ENCODE results near the gene OR2T11. TPM values are rescaled to one million over a fixed set of nuclear protein-coding genes. Genes with fewer than 3 reads are reported as not detected.

The OR2T11 gene
- total RNA-seq, 4 donors from 2014 or later: not detected

DNA sequence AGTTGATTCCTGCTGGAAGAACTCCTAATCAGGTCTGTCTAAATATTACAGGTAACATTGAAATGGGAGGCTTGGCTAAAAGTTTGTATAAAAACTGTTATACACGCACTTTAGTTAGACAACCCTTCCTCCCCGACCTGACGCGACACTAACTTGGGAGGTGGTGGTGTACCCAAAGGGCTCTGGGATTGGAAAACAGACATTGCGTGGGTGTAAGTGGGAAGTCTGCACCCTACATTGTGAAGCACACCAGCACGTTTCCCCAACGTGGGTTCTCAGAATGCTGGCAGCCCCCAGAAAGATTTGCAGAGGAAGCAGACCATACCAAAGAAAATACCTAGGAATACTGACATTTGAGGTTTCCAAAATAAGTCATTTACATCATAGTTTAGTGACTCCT is 16.8 kb downstream of the OR2T11 start:
- Histone ChIP-seq H3K4me3 (no peak overlapping the region), H3K9me3 (no peaks in the 10 kb centered on the region), H3K36me3 (no peaks in the 10 kb centered on the region), H3K27me3 (no peaks in the 10 kb centered on the region), H3K4me1 (no peaks in the 10 kb centered on the region), H3K27ac (replicated peaks in 1 of 4) (no peak overlapping the region)
- intact Hi-C loops (cut with DNase I): loop anchor here (2.0 kb wide), 1 partner anchor 189 kb away; no protein-coding TSS in a partner anchor
- TF ChIP-seq POLR2AphosphoS5 (IDR thresholded peaks at IDR 0.05): no peak
- TF ChIP-seq, protein P1, sequence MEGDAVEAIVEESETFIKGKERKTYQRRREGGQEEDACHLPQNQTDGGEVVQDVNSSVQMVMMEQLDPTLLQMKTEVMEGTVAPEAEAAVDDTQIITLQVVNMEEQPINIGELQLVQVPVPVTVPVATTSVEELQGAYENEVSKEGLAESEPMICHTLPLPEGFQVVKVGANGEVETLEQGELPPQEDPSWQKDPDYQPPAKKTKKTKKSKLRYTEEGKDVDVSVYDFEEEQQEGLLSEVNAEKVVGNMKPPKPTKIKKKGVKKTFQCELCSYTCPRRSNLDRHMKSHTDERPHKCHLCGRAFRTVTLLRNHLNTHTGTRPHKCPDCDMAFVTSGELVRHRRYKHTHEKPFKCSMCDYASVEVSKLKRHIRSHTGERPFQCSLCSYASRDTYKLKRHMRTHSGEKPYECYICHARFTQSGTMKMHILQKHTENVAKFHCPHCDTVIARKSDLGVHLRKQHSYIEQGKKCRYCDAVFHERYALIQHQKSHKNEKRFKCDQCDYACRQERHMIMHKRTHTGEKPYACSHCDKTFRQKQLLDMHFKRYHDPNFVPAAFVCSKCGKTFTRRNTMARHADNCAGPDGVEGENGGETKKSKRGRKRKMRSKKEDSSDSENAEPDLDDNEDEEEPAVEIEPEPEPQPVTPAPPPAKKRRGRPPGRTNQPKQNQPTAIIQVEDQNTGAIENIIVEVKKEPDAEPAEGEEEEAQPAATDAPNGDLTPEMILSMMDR (IDR thresholded peaks at IDR 0.05): no peak
- TF ChIP-seq POLR2A (IDR thresholded peaks at IDR 0.05; ENCODE audit: low read depth): no peak
- no peak for TF ChIP-seq EP300 (IDR thresholded peaks at IDR 0.05)
- WGBS: 75% methylated on average over 7 of the region's 7 CpGs
- DNase-seq (ENCODE audit: extremely low spot score): no peak

- TF ChIP-seq POLR2AphosphoS5 (IDR thresholded peaks at IDR 0.05): no peak
- no peaks in the 10 kb centered on the region for H3K27me3 ChIP-seq
- H3K9me3 ChIP-seq: no peaks in the 10 kb centered on the region
- WGBS: 77% methylated on average over 1 of the region's 1 CpG
- intact Hi-C loops (cut with DNase I): no loop called here
- no peaks in the 10 kb centered on the region for H3K36me3 ChIP-seq
- no peak overlapping the region for H3K27ac ChIP-seq (replicated peaks in 1 of 4)
- no peak for DNase-seq (ENCODE audit: extremely low spot score)
- H3K4me1 ChIP-seq: no peaks in the 10 kb centered on the region
- H3K4me3 ChIP-seq: no peak overlapping the region
These were observed 21.1 kb downstream of the OR2T11 start for GRCh38 chr1:248613742-248614141.

DNA sequence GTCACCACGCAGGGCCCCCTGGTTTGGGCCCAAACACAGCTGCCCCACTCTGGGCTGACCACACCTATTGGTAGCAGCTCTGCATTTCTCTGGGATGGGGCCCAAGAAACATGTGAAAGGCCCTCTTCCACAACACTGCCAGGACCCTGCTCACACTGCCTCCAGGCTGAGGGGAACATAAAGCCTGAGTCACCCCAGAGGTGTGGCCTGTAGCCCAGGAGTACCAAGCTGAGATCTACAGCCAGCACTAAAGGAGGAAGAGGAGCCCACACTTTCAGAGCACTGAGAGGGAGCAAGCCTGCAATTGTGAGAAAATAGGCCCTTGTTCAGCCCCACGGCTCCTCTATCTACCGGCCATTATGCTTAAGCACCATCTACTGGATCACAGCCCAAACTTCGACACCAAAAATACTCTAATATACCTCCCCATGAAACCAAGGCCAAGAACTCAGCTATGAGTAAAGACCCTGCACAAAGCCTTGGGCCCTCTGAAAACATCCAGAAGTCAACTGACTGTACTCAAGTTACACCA is 22.9 kb downstream of the OR2T11 start:
- WGBS: 78% methylated on average over 4 of the region's 4 CpGs
- no peaks in the 10 kb centered on the region for H3K36me3 ChIP-seq
- H3K4me1 ChIP-seq: no peaks in the 10 kb centered on the region
- H3K4me3 ChIP-seq: no peak overlapping the region
- DNase-seq (ENCODE audit: extremely low spot score): no peak
- no peaks in the 10 kb centered on the region for H3K27me3 ChIP-seq
- H3K9me3 ChIP-seq: no peaks in the 10 kb centered on the region
- intact Hi-C loops (cut with DNase I): no loop called here
- TF ChIP-seq, protein P1 (IDR thresholded peaks at IDR 0.05): no peak
- no peak for TF ChIP-seq POLR2A (IDR thresholded peaks at IDR 0.05; ENCODE audit: low read depth)
- no peak for TF ChIP-seq POLR2AphosphoS5 (IDR thresholded peaks at IDR 0.05)
- no peak for TF ChIP-seq EP300 (IDR thresholded peaks at IDR 0.05)
- H3K27ac ChIP-seq (replicated peaks in 1 of 4): no peak overlapping the region

DNA sequence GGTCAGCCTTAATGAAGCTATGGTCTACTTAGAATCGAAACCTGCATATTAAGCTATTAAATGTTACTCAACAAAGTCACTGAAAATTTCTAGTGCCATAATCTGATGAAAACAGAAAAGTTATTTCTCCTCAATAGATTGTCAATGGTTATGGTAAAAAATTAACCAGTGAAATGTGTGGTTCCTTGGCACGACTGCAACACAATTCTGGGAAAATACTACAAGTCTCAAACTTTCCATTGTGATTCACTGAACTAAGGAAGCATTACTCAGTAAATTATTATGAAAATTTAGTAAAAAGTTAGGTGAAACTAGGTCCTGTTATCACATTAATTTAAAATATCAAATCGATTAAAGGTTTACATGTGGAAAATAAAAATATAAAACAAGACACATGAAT is 24.6 kb downstream of the OR2T11 start:
- H3K27ac ChIP-seq (replicated peaks in 1 of 4): no peak overlapping the region
- H3K4me3 ChIP-seq: no peak overlapping the region
- H3K27me3 ChIP-seq: no peaks in the 10 kb centered on the region
- H3K4me1 ChIP-seq: no peaks in the 10 kb centered on the region
- no peaks in the 10 kb centered on the region for H3K9me3 ChIP-seq
- DNase-seq (ENCODE audit: extremely low spot score): no peak
- no peak for TF ChIP-seq EP300 (IDR thresholded peaks at IDR 0.05)
- TF ChIP-seq, protein P1 (IDR thresholded peaks at IDR 0.05): no peak
- TF ChIP-seq POLR2A (IDR thresholded peaks at IDR 0.05; ENCODE audit: low read depth): no peak
- TF ChIP-seq POLR2AphosphoS5 (IDR thresholded peaks at IDR 0.05): no peak
- 49% methylated on average over 3 of the region's 3 CpGs for WGBS
- no peaks in the 10 kb centered on the region for H3K36me3 ChIP-seq
- intact Hi-C loops (cut with DNase I): no loop called here

DNA sequence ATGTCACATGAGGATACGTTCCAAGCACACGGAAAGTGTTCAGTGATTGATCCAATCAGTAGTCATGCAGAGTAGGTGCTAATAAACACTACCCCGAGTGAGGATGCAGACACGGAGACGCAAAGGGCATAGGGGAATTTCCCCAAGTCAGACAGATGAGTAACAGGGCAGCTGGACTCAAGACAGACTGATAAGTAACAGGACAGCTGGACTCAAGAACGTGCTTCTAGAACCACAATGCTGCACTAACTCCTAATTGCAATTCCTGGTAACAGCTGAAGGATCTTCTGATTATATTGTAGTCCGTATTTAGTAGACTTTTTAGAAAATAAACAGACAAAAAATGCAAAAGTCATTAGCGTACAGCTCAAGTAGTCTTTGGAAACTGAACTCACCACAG is 35.5 kb downstream of the OR2T11 start:
- intact Hi-C loops (cut with DNase I): no loop called here
- Histone ChIP-seq H3K27ac (replicated peaks in 1 of 4) (no peak overlapping the region), H3K4me1 (no peaks in the 10 kb centered on the region), H3K27me3 (no peaks in the 10 kb centered on the region), H3K9me3 (no peaks in the 10 kb centered on the region), H3K36me3 (no peaks in the 10 kb centered on the region), H3K4me3 (no peak overlapping the region)
- TF ChIP-seq, protein P1 (IDR thresholded peaks at IDR 0.05): no peak
- TF ChIP-seq POLR2AphosphoS5 (IDR thresholded peaks at IDR 0.05): no peak
- no peak for TF ChIP-seq POLR2A (IDR thresholded peaks at IDR 0.05; ENCODE audit: low read depth)
- TF ChIP-seq EP300 (IDR thresholded peaks at IDR 0.05): no peak
- DNase-seq (ENCODE audit: extremely low spot score): no peak
- WGBS: 69% methylated on average over 8 of the region's 8 CpGs

All from esophagus muscularis mucosa (tissue), 4 donors.